GM18858 (cell line): ENCODE measurements around the gene SBNO2.

Experiments used
- ATAC-seq: cut with Tn5 transposase; IDR thresholded peaks from one replicate; pipeline ENCODE4 v1.9.1; 2021; ENCODE audit not compliant: unreplicated experiment

Gene SBNO2

GRCh38 chr19:1156305-1156801 is 17.7 kb downstream of the SBNO2 start:
- ATAC-seq: no peak

GRCh38 chr19:1155352-1156304 is 18.4 kb downstream of the SBNO2 start:
- no peak for ATAC-seq

- no peak for ATAC-seq
These were observed 19.2 kb downstream of the SBNO2 start for GRCh38 chr19:1154731-1155351.

GRCh38 chr19:1153891-1154730 is 20.0 kb downstream of the SBNO2 start:
- ATAC-seq: no peak

- ATAC-seq: no peak
These were observed 22.0 kb downstream of the SBNO2 start for GRCh38 chr19:1151917-1152587.

GRCh38 chr19:1151037-1151724 is 22.9 kb downstream of the SBNO2 start:
- no peak for ATAC-seq

GRCh38 chr19:1150333-1151036 is 23.6 kb downstream of the SBNO2 start:
- no peak for ATAC-seq

GRCh38 chr19:1149259-1150045 is 24.6 kb downstream of the SBNO2 start:
- ATAC-seq: no peak

- no peak for ATAC-seq
These were observed 26.0 kb downstream of the SBNO2 start for GRCh38 chr19:1147934-1148549.

GRCh38 chr19:1146858-1147780 is 26.9 kb downstream of the SBNO2 start:
- no peak for ATAC-seq

- ATAC-seq: no peak
These were observed 27.7 kb downstream of the SBNO2 start for GRCh38 chr19:1146412-1146699.

- ATAC-seq: no peak
These were observed 28.2 kb downstream of the SBNO2 start for GRCh38 chr19:1145635-1146411.

GRCh38 chr19:1144741-1145140 is 29.3 kb downstream of the SBNO2 start:
- no peak for ATAC-seq

- no peak for ATAC-seq
These were observed 30.2 kb downstream of the SBNO2 start for GRCh38 chr19:1143828-1144399.

- ATAC-seq: no peak
These were observed 32.1 kb downstream of the SBNO2 start for GRCh38 chr19:1141944-1142343.

- no peak for ATAC-seq
These were observed 33.6 kb downstream of the SBNO2 start for GRCh38 chr19:1140272-1141027.
